NCI-H82 treated with DMSO at 0.1 percent for 48 hours (cell line): Measurements from ENCODE around the gene RAD23A.
"Not testable (repeated sequence)": the region's sequence is repeated elsewhere in the genome, so short reads cannot be mapped to it uniquely, and the experiment has no call there.

ENCODE experiments used
- DNase-seq: peaks from one replicate; lab custom pipeline; 2025; ENCODE audit not compliant: unreplicated experiment; lab: John Stamatoyannopoulos, UW

The RAD23A gene

GRCh38 chr19:12937927-12938778 is 7.5 kb upstream of the RAD23A start, which contains the start of gene CALR:
CALR (plus strand) TSS chr19:12938609; CDS start chr19:12938680, 71 bp downstream.
- peak; percentile 99 for DNase-seq

- DNase-seq, result peak; percentile 58
These were observed 6.7 kb upstream of the RAD23A start for GRCh38 chr19:12938779-12939601.

GRCh38 chr19:12939975-12940423 is 5.7 kb upstream of the RAD23A start:
- DNase-seq, result no peak

GRCh38 chr19:12940897-12941296 is 4.8 kb upstream of the RAD23A start:
- DNase-seq, result no peak

- no peak for DNase-seq
These were observed 2.1 kb upstream of the RAD23A start for GRCh38 chr19:12943437-12944044.

- no peak for DNase-seq
These were observed 1.5 kb upstream of the RAD23A start for GRCh38 chr19:12944104-12944674.

- no peak for DNase-seq
These were observed 545 bp downstream of the RAD23A start for GRCh38 chr19:12946092-12946721.

GRCh38 chr19:12946731-12947496 is 1.3 kb downstream of the RAD23A start:
- no peak for DNase-seq

GRCh38 chr19:12947702-12948611 is 2.3 kb downstream of the RAD23A start:
- DNase-seq, result no peak

GRCh38 chr19:12948612-12949362 is 3.1 kb downstream of the RAD23A start:
- DNase-seq, result no peak

GRCh38 chr19:12949363-12950283 is 4.0 kb downstream of the RAD23A start:
- DNase-seq, result no peak

GRCh38 chr19:12952050-12952449 is 6.4 kb downstream of the RAD23A start:
- DNase-seq, result not testable (repeated sequence)

- no peak for DNase-seq
These were observed 7.0 kb downstream of the RAD23A start for GRCh38 chr19:12952488-12953137.

GRCh38 chr19:12953138-12953798 is 7.6 kb downstream of the RAD23A start:
- peak; percentile 86 for DNase-seq

GRCh38 chr19:12953799-12954611 is 8.3 kb downstream of the RAD23A start:
- DNase-seq, result peak; percentile 89
